Panc1 (cell line): ENCODE data around the gene GBP7. TPM values are rescaled to one million over a fixed set of nuclear protein-coding genes. Genes with fewer than 3 reads are reported as not detected.

ENCODE experiments used
- ATAC-seq: fragments of 200-7000 bp; cut with Tn5 transposase; 2 replicates; pipeline ENCODE4 v1.9.1; 2020; ENCODE audit warnings: mild to moderate bottlenecking, moderate library complexity
- BruUV-seq: library from RNA; stranded (reverse); fragments of 400-500 nt; replicated peaks from 2 replicates; lab custom pipeline; 2021; lab: Mats Ljungman, UMichigan
- CTCF ChIA-PET: fragments of 300-600 bp; sonication (Branson Sonifier 250); formaldehyde crosslinking; loops from one replicate; lab custom pipeline; 2022; ENCODE audit warnings: antibody characterized with exemption; lab: Charles Lee
- POLR2A ChIA-PET: fragments of 300-600 bp; sonication (Branson Sonifier 250); formaldehyde crosslinking; loops from one replicate; lab custom pipeline; 2022; ENCODE audit warnings: antibody characterized with exemption; lab: Charles Lee
- DNase-seq: peaks from one replicate; pipeline ENCODE4 v3.0.0-alpha.2; 2010; ENCODE audit warnings: low read depth, low spot score
- H3K27ac ChIP-seq: 2 replicates; pipeline ENCODE4 v1.5.1; 2011; ENCODE audit warnings: mild to moderate bottlenecking, low read length, inconsistent platforms
- H3K27me3 ChIP-seq: fragments of 200-500 bp; sonication (Bioruptor generic); 2 replicates; pipeline ENCODE4 v1.6.0; 2014; ENCODE audit warnings: low read length, inconsistent platforms; ENCODE audit not compliant: control insufficient read depth, insufficient read depth
- H3K36me3 ChIP-seq: fragments of 200-500 bp; sonication (Bioruptor generic); 2 replicates; pipeline ENCODE4 v1.5.1; 2014; ENCODE audit warnings: inconsistent platforms, mild to moderate bottlenecking, low read length, moderate library complexity; ENCODE audit not compliant: control insufficient read depth, insufficient read depth
- H3K4me1 ChIP-seq: 2 replicates; pipeline ENCODE4 v1.5.1; 2011; ENCODE audit warnings: inconsistent platforms, mild to moderate bottlenecking, low read length, moderate library complexity; ENCODE audit not compliant: control insufficient read depth, insufficient read depth
- H3K4me3 ChIP-seq, 2 experiments: 2 replicates each; pipeline ENCODE4 v1.5.1; 2011 to 2012; ENCODE audit warnings: low read depth in 2 of 2, low read length in 2 of 2, mild to moderate bottlenecking in 2 of 2, inconsistent platforms in 1 of 2, moderate library complexity in 1 of 2
- H3K9me3 ChIP-seq: fragments of 200-500 bp; sonication (Bioruptor generic); 2 replicates; pipeline ENCODE4 v1.5.1; 2014; ENCODE audit warnings: low read depth, mild to moderate bottlenecking, inconsistent platforms, low read length, moderate library complexity; ENCODE audit not compliant: control insufficient read depth, insufficient read depth
- CTCF ChIP-seq: fragments of 450-650 bp; IDR thresholded peaks from 2 replicates; pipeline ENCODE4 v1.5.1; 2017; ENCODE audit warnings: mild to moderate bottlenecking
- POLR2AphosphoS5 ChIP-seq: IDR thresholded peaks from 2 replicates; pipeline ENCODE4 v1.6.1; 2012; ENCODE audit warnings: mild to moderate bottlenecking, low read depth, low read length, moderate library complexity
- REST ChIP-seq, 2 experiments: IDR thresholded peaks; 2 replicates each; pipeline ENCODE4 v1.6.1; 2011 to 2012; ENCODE audit warnings: low read depth in 2 of 2, control low read depth in 1 of 2, low read length in 1 of 2, mild to moderate bottlenecking in 1 of 2, moderate library complexity in 1 of 2; ENCODE audit not compliant: insufficient read depth in 1 of 2
- SIN3A ChIP-seq: IDR thresholded peaks from 2 replicates; pipeline ENCODE4 v1.6.1; 2012; ENCODE audit warnings: low read depth, mild to moderate bottlenecking, low read length, moderate library complexity, borderline replicate concordance; ENCODE audit not compliant: insufficient read depth
- TCF7L2 ChIP-seq: IDR thresholded peaks from 2 replicates; pipeline ENCODE4 v1.6.1; 2011; ENCODE audit warnings: mild to moderate bottlenecking, low read depth, low read length, inconsistent platforms
- in situ Hi-C: cut with HindIII; loops from 2 replicates; pipeline ENCODE4 v1.10.0; 2016; ENCODE audit warnings: low sequenced_read_pairs, low pct_unique_long_range_greater_than_20kb
- intact Hi-C: fragments of 100-400 bp; cut with micrococcal nuclease; formaldehyde crosslinking; loops from one replicate; pipeline ENCODE4 v1.10.0; 2022; ENCODE audit not compliant: unreplicated experiment
- total RNA-seq: library from RNA; stranded (reverse); gene quantifications from one replicate; pipeline ENCODE4 v1.2.1, GENCODE V29; 2021; ENCODE audit not compliant: unreplicated experiment

Gene GBP7
- total RNA-seq, 1 experiment from 2014 or later: not detected

DNA sequence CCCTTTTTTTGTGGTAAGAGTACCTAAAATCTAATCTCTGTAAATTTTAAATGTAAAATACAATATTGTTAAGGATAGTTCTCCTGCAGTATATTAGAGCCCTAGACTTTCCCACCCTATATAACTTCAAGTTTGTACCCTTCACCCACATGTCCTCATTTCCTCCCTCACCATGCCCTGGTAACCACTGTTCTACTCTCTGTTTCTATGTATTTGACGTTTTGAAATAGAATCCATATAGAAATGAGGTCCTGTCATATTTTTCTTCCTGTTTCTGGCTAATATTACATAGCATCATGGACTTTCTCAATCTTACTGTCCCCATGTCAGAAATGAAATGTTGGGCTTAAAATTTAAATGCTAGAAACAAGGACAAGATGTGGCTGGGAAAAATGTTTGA is 24.8 kb downstream of the GBP7 start:
- ChIA-PET POLR2A (no interaction called here), CTCF (no interaction called here)
- no peak for TF ChIP-seq CTCF
- no peak for TF ChIP-seq POLR2AphosphoS5
- no peak for TF ChIP-seq TCF7L2
- TF ChIP-seq REST (IDR thresholded peaks at IDR 0.05; ENCODE audit: insufficient read depth in 1 of 2, low read depth in 2 of 2, low read length in 1 of 2): no peak
- no peaks in the 10 kb centered on the region for H3K36me3 ChIP-seq
- no peaks in the 10 kb centered on the region for H3K27me3 ChIP-seq
- no peaks in the 10 kb centered on the region for H3K4me1 ChIP-seq
- DNase-seq (no peak), ATAC-seq (no peak)
- no peak overlapping the region for H3K4me3 ChIP-seq
- intact Hi-C loops: no loop called here
- in situ Hi-C loops: no loop called here
- no peak overlapping the region for H3K27ac ChIP-seq
- H3K9me3 ChIP-seq: no peaks in the 10 kb centered on the region
- no TSS peak for BruUV-seq

GRCh38 chr1:89149976-89150375 is 25.8 kb downstream of the GBP7 start:
- no peak overlapping the region for H3K4me3 ChIP-seq
- intact Hi-C loops: no loop called here
- in situ Hi-C loops: no loop called here
- H3K4me1 ChIP-seq: no peaks in the 10 kb centered on the region
- no peaks in the 10 kb centered on the region for H3K27me3 ChIP-seq
- H3K27ac ChIP-seq: no peak overlapping the region
- ChIA-PET CTCF (no interaction called here), POLR2A (no interaction called here)
- H3K9me3 ChIP-seq: no peaks in the 10 kb centered on the region
- H3K36me3 ChIP-seq: no peaks in the 10 kb centered on the region
- DNase-seq (no peak), ATAC-seq (no peak)
- TF ChIP-seq TCF7L2 (no peak), REST (IDR thresholded peaks at IDR 0.05; ENCODE audit: insufficient read depth in 1 of 2, low read depth in 2 of 2, low read length in 1 of 2) (no peak), SIN3A (no peak), CTCF (no peak), POLR2AphosphoS5 (no peak)
- BruUV-seq: no TSS peak
